Natural killer cell (primary cell): Measurements from ENCODE around the gene PTPRM. TPM values are rescaled to one million over a fixed set of nuclear protein-coding genes. Genes with fewer than 3 reads are reported as not detected.

ENCODE experiments used
- ATAC-seq, 3 donors: fragments of 150-1000 bp in 2 of 3; fragments of 200-7000 bp in 1 of 3; cut with Tn5 transposase; 1 replicate in 1 of 3; 2 replicates in 2 of 3; pipeline ENCODE4 v1.10.0; 2021; ENCODE audit warnings: mild to moderate bottlenecking in 2 of 3, moderate library complexity in 2 of 3
- DNase-seq, 2 donors: peaks; one replicate each; pipeline versions ENCODE4 v3.0.0 to v3.0.0-alpha.2; 2013 to 2021; ENCODE audit warnings: mixed read lengths in 1 of 2
- H3K27ac ChIP-seq: one replicate; pipeline ENCODE4 v1.5.1; 2013; ENCODE audit warnings: mild to moderate bottlenecking, low read length
- H3K27me3 ChIP-seq: one replicate; pipeline ENCODE4 v1.6.1; 2013; ENCODE audit warnings: low read length; ENCODE audit not compliant: control insufficient read depth, insufficient read depth
- H3K36me3 ChIP-seq: one replicate; pipeline ENCODE4 v1.6.1; 2013; ENCODE audit warnings: low read length; ENCODE audit not compliant: control insufficient read depth, insufficient read depth
- H3K4me1 ChIP-seq: one replicate; pipeline ENCODE4 v1.6.1; 2013; ENCODE audit warnings: low read length; ENCODE audit not compliant: control insufficient read depth, insufficient read depth
- H3K4me3 ChIP-seq: one replicate; pipeline ENCODE4 v1.5.1; 2013; ENCODE audit warnings: low read length
- H3K9me3 ChIP-seq: one replicate; pipeline ENCODE4 v1.6.1; 2013; ENCODE audit warnings: low read length; ENCODE audit not compliant: control insufficient read depth, insufficient read depth
- H3K27ac Mint-ChIP-seq, 2 donors: one replicate each; pipeline ENCODE4 v1.8.0; 2022; ENCODE audit warnings: mild to moderate bottlenecking in 2 of 2, mixed read lengths in 2 of 2, moderate library complexity in 1 of 2
- H3K27me3 Mint-ChIP-seq, 2 donors: one replicate each; pipeline ENCODE4 v1.8.0; 2022; ENCODE audit warnings: low read depth in 2 of 2, mixed read lengths in 2 of 2
- H3K36me3 Mint-ChIP-seq: one replicate; pipeline ENCODE4 v1.8.0; 2022; ENCODE audit warnings: mixed read lengths
- H3K4me1 Mint-ChIP-seq, 2 donors: one replicate each; pipeline ENCODE4 v1.8.0; 2022; ENCODE audit warnings: mixed read lengths in 2 of 2
- H3K4me3 Mint-ChIP-seq: one replicate; pipeline ENCODE4 v1.8.0; 2022; ENCODE audit warnings: mild to moderate bottlenecking, moderate library complexity, mixed read lengths
- H3K9me3 Mint-ChIP-seq, 2 donors: one replicate each; pipeline ENCODE4 v1.8.0; 2022; ENCODE audit warnings: mixed read lengths in 2 of 2
- CTCF ChIP-seq: fragments of 200-600 bp; IDR thresholded peaks from one replicate; pipeline ENCODE4 v1.8.0; 2022; ENCODE audit warnings: antibody characterized with exemption
- WGBS: methylation state at CpG from one replicate; pipeline ENCODE4 v1.1.7; 2013; ENCODE audit warnings: missing lambda C conversion rate; ENCODE audit not compliant: insufficient coverage; 5-methylcytosine and 5-hydroxymethylcytosine counted together
- intact Hi-C: fragments of 100-400 bp; cut with micrococcal nuclease; formaldehyde crosslinking; loops from one replicate; pipeline ENCODE4 v1.14.2; 2022
- total RNA-seq, 4 donors: library from RNA; stranded (reverse); fragments of 120-200 nt in 1 of 4; gene quantifications; one replicate each; pipeline versions ENCODE4 v1.2.3 to v1.2.4, GENCODE V29; 2013 to 2022

Gene PTPRM
- total RNA-seq, 3 donors from 2014 or later (not counting 1 experiment from before 2014, with no cell fraction given) = 5.0 to 13.2 (median 12.1) TPM

DNA sequence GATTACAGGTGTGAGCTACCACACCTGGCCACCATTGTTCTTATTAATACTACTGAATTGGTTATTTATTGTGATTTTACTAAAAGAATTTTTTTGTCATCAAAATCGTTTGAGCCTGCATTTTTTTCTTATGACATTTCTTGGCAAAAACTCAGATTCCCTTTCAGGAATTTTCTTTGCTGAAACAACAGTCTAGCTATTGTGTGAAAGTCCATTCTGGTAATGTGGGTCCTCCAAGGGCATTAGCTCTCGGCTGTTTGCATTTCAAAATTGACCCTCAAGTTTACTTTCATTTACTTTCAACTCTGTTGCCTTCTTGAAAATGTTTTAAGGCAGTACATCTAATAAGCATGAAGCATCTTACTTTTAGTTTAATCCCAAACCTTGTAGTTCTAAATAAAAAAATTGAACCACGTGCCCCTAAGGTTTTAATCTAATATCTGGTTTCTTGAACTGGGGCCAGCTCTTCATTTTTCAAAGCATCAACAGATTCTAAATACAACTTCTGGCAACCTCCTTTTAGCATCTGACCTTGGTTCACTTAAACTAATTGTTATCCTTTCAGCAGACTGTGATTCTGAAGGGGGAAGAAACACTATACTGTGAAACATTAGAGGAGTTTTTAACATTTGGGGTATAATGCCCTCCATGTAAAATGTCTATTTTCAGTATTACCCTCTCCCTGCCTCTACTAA, 716.9 kb downstream of the PTPRM start:
- 69% methylated on average over 3 of the region's 3 CpGs for WGBS
- H3K36me3 ChIP-seq = no peaks in the 10 kb centered on the region
- H3K4me3 Mint-ChIP-seq = no peak overlapping the region
- TF ChIP-seq CTCF = no peak
- H3K27ac ChIP-seq = no peak overlapping the region
- no peak for ATAC-seq
- H3K27ac Mint-ChIP-seq = no peak overlapping the region
- no peaks in the 10 kb centered on the region for H3K4me1 ChIP-seq
- no peaks in the 10 kb centered on the region for H3K9me3 Mint-ChIP-seq
- H3K36me3 Mint-ChIP-seq = no peaks in the 10 kb centered on the region
- intact Hi-C loops = no loop called here
- no peaks in the 10 kb centered on the region for H3K27me3 Mint-ChIP-seq
- DNase-seq = no peak
- H3K9me3 ChIP-seq = no peaks in the 10 kb centered on the region
- no peaks in the 10 kb centered on the region for H3K27me3 ChIP-seq
- H3K4me3 ChIP-seq = no peak overlapping the region
- no peaks in the 10 kb centered on the region for H3K4me1 Mint-ChIP-seq

- Histone ChIP-seq H3K9me3 (no peaks in the 10 kb centered on the region), H3K27me3 (no peaks in the 10 kb centered on the region), H3K36me3 (no peaks in the 10 kb centered on the region), H3K4me1 (no peaks in the 10 kb centered on the region), H3K27ac (no peak overlapping the region), H3K4me3 (no peak overlapping the region)
- intact Hi-C loops = no loop called here
- ATAC-seq = no peak
- H3K4me3 Mint-ChIP-seq = no peak overlapping the region
- H3K27me3 Mint-ChIP-seq = no peaks in the 10 kb centered on the region
- H3K9me3 Mint-ChIP-seq = no peaks in the 10 kb centered on the region
- H3K27ac Mint-ChIP-seq = no peak overlapping the region
- no peaks in the 10 kb centered on the region for H3K4me1 Mint-ChIP-seq
- DNase-seq = no peak
- no peak for TF ChIP-seq CTCF
- no peaks in the 10 kb centered on the region for H3K36me3 Mint-ChIP-seq
- WGBS = 96% methylated on average over 2 of the region's 2 CpGs
Measured at GRCh38 chr18:8286303-8286702, 719.2 kb downstream of the PTPRM start.

GRCh38 chr18:8287196-8287885, 720.2 kb downstream of the PTPRM start:
- no peaks in the 10 kb centered on the region for H3K4me1 ChIP-seq
- no peak for ATAC-seq
- Mint-ChIP-seq H3K4me3 (no peak overlapping the region), H3K4me1 (no peaks in the 10 kb centered on the region), H3K36me3 (no peaks in the 10 kb centered on the region), H3K27me3 (no peaks in the 10 kb centered on the region), H3K27ac (no peak overlapping the region), H3K9me3 (no peaks in the 10 kb centered on the region)
- intact Hi-C loops = no loop called here
- no peak for TF ChIP-seq CTCF
- WGBS = 88% methylated on average over 2 of the region's 2 CpGs
- H3K27ac ChIP-seq = no peak overlapping the region
- H3K9me3 ChIP-seq = no peaks in the 10 kb centered on the region
- H3K36me3 ChIP-seq = no peaks in the 10 kb centered on the region
- DNase-seq = no peak
- no peaks in the 10 kb centered on the region for H3K27me3 ChIP-seq
- no peak overlapping the region for H3K4me3 ChIP-seq
